ENCODE results near the gene COPE.

Gene COPE

DNA sequence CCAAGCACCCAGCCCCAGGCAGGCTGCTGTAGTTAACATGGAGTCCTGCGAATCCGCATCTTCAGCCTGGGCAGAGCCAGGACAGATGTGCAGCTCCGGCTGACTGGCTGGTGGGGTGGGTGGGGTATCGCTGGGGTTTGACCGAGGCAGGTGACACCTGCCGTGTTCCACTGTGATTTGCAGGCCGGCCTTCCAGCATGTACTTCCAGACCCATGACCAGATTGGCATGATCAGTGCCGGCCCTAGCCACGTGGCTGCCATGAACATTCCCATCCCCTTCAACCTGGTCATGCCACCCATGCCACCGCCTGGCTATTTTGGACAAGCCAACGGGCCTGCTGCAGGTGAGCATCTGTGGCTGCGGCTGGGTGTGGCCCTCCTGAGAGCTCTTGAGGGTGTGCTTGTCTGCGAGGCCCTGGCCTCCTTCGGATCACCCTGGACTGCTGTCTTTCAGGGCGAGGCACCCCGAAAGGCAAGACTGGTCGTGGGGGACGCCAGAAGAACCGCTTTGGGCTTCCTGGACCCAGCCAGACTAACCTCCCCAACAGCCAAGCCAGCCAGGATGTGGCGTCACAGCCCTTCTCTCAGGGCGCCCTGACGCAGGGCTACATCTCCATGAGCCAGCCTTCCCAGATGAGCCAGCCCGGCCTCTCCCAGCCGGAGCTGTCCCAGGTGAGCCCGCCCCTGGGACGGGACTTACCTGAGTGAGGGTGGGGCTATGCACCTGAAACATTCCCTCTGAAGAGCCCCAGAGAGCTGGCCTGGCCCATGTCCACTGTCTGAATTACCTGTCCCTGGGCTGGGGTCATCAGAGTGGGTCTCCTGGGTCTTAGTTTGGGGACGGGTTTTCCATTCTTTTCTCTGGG lies 53.8 kb downstream of the COPE start:
- Mint-ChIP-seq H3K9me3 (no peaks in the 10 kb centered on the region), H3K27me3 (ENCODE audit: low read depth) (no peaks in the 10 kb centered on the region), H3K4me1 (ENCODE audit: low read depth) (no peaks in the 10 kb centered on the region), H3K27ac (no peak overlapping the region), H3K36me3 (ENCODE audit: low read depth) (peaks cover 21% of the 10 kb centered on the region), H3K4me3 (no peak overlapping the region)

- Mint-ChIP-seq H3K36me3 (ENCODE audit: low read depth) (peaks cover 21% of the 10 kb centered on the region), H3K27ac (no peak overlapping the region), H3K4me3 (no peak overlapping the region), H3K27me3 (ENCODE audit: low read depth) (no peaks in the 10 kb centered on the region), H3K4me1 (ENCODE audit: low read depth) (no peaks in the 10 kb centered on the region), H3K9me3 (no peaks in the 10 kb centered on the region)
Measured at GRCh38 chr19:18863843-18864362, 55.3 kb downstream of the COPE start.

- Mint-ChIP-seq H3K27me3 (ENCODE audit: low read depth) (no peaks in the 10 kb centered on the region), H3K27ac (no peak overlapping the region), H3K4me1 (ENCODE audit: low read depth) (no peaks in the 10 kb centered on the region), H3K36me3 (ENCODE audit: low read depth) (peaks cover 21% of the 10 kb centered on the region), H3K9me3 (no peaks in the 10 kb centered on the region), H3K4me3 (no peak overlapping the region)
Measured at GRCh38 chr19:18862976-18863842, 56.0 kb downstream of the COPE start.

GRCh38 chr19:18861917-18862316 lies 57.3 kb downstream of the COPE start:
- no peaks in the 10 kb centered on the region for H3K4me1 Mint-ChIP-seq (ENCODE audit: low read depth)
- H3K4me3 Mint-ChIP-seq = no peak overlapping the region
- no peaks in the 10 kb centered on the region for H3K27me3 Mint-ChIP-seq (ENCODE audit: low read depth)
- H3K27ac Mint-ChIP-seq = no peak overlapping the region
- H3K9me3 Mint-ChIP-seq = no peaks in the 10 kb centered on the region
- peaks cover 20% of the 10 kb centered on the region for H3K36me3 Mint-ChIP-seq (ENCODE audit: low read depth)

GRCh38 chr19:18861235-18861634 lies 58.0 kb downstream of the COPE start:
- Mint-ChIP-seq H3K36me3 (ENCODE audit: low read depth) (peaks cover 17% of the 10 kb centered on the region), H3K4me3 (no peak overlapping the region), H3K27me3 (ENCODE audit: low read depth) (no peaks in the 10 kb centered on the region), H3K27ac (no peak overlapping the region), H3K9me3 (no peaks in the 10 kb centered on the region), H3K4me1 (ENCODE audit: low read depth) (no peaks in the 10 kb centered on the region)

GRCh38 chr19:18860725-18861124 lies 58.5 kb downstream of the COPE start:
- H3K4me1 Mint-ChIP-seq (ENCODE audit: low read depth) = no peaks in the 10 kb centered on the region
- H3K9me3 Mint-ChIP-seq = no peaks in the 10 kb centered on the region
- H3K36me3 Mint-ChIP-seq (ENCODE audit: low read depth) = peaks cover 17% of the 10 kb centered on the region
- H3K27me3 Mint-ChIP-seq (ENCODE audit: low read depth) = no peaks in the 10 kb centered on the region
- no peak overlapping the region for H3K27ac Mint-ChIP-seq
- H3K4me3 Mint-ChIP-seq = no peak overlapping the region

GRCh38 chr19:18860302-18860700 lies 58.9 kb downstream of the COPE start:
- no peak overlapping the region for H3K27ac Mint-ChIP-seq
- H3K27me3 Mint-ChIP-seq (ENCODE audit: low read depth) = no peaks in the 10 kb centered on the region
- no peaks in the 10 kb centered on the region for H3K9me3 Mint-ChIP-seq
- no peak overlapping the region for H3K4me3 Mint-ChIP-seq
- no peaks in the 10 kb centered on the region for H3K4me1 Mint-ChIP-seq (ENCODE audit: low read depth)
- peaks cover 19% of the 10 kb centered on the region for H3K36me3 Mint-ChIP-seq (ENCODE audit: low read depth)

DNA sequence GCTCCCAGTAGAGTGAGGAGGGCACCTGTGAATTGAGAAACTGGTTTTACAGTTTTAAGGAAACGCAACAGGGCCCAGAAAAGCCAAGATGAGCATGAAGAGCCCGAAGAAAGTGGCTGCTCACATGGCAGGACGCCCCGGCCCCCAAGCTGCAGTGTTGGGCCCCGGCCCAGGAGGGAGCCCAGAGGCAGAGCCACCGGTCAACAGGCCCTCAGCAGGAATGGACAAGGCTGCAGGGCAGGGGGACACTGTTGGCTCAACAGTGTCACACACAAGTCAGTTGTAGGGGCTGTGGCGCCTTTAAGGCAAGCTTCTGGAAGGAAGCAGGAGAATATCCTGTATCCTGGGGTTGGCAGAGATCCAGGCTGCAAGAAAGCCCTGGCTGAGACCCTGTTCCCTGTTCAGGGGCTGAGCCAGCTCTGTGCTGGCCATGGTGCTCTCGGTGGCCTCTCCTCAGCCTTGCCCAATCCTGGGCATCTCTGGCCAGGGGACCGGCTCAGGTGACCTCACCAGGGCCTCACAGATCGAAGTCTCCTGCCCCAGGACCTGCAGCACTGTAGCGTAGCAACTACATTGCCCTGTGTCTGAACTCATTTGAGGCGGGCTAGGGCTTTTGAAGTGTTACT lies 59.4 kb downstream of the COPE start:
- H3K9me3 Mint-ChIP-seq = no peaks in the 10 kb centered on the region
- H3K27me3 Mint-ChIP-seq (ENCODE audit: low read depth) = no peaks in the 10 kb centered on the region
- H3K27ac Mint-ChIP-seq = no peak overlapping the region
- peaks cover 19% of the 10 kb centered on the region for H3K36me3 Mint-ChIP-seq (ENCODE audit: low read depth)
- no peaks in the 10 kb centered on the region for H3K4me1 Mint-ChIP-seq (ENCODE audit: low read depth)
- no peak overlapping the region for H3K4me3 Mint-ChIP-seq

GRCh38 chr19:18858906-18859646 lies 60.1 kb downstream of the COPE start:
- H3K4me3 Mint-ChIP-seq = no peak overlapping the region
- H3K9me3 Mint-ChIP-seq = no peaks in the 10 kb centered on the region
- H3K27me3 Mint-ChIP-seq (ENCODE audit: low read depth) = no peaks in the 10 kb centered on the region
- H3K36me3 Mint-ChIP-seq (ENCODE audit: low read depth) = peaks cover 21% of the 10 kb centered on the region
- H3K4me1 Mint-ChIP-seq (ENCODE audit: low read depth) = no peaks in the 10 kb centered on the region
- no peak overlapping the region for H3K27ac Mint-ChIP-seq

DNA sequence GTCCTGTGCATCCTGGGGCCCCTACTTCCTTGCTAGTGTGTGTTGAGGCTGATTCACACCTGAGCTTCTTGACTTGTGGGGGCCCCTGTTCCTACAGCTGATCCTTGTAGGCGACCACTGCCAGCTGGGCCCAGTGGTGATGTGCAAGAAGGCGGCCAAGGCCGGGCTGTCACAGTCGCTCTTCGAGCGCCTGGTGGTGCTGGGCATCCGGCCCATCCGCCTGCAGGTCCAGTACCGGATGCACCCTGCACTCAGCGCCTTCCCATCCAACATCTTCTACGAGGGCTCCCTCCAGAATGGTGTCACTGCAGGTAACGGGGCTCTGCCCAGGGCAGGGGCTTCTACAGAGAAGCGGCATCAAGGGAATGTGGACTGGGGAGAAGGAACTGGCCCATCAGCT lies 62.0 kb downstream of the COPE start:
- H3K36me3 Mint-ChIP-seq (ENCODE audit: low read depth) = peaks cover 17% of the 10 kb centered on the region
- no peak overlapping the region for H3K27ac Mint-ChIP-seq
- H3K9me3 Mint-ChIP-seq = no peaks in the 10 kb centered on the region
- H3K27me3 Mint-ChIP-seq (ENCODE audit: low read depth) = no peaks in the 10 kb centered on the region
- H3K4me1 Mint-ChIP-seq (ENCODE audit: low read depth) = no peaks in the 10 kb centered on the region
- H3K4me3 Mint-ChIP-seq = no peak overlapping the region

- Mint-ChIP-seq H3K4me3 (no peak overlapping the region), H3K36me3 (ENCODE audit: low read depth) (peaks cover 15% of the 10 kb centered on the region), H3K27ac (no peak overlapping the region), H3K27me3 (ENCODE audit: low read depth) (no peaks in the 10 kb centered on the region), H3K4me1 (ENCODE audit: low read depth) (no peaks in the 10 kb centered on the region), H3K9me3 (no peaks in the 10 kb centered on the region)
Measured at GRCh38 chr19:18856385-18857126, 62.6 kb downstream of the COPE start.

DNA sequence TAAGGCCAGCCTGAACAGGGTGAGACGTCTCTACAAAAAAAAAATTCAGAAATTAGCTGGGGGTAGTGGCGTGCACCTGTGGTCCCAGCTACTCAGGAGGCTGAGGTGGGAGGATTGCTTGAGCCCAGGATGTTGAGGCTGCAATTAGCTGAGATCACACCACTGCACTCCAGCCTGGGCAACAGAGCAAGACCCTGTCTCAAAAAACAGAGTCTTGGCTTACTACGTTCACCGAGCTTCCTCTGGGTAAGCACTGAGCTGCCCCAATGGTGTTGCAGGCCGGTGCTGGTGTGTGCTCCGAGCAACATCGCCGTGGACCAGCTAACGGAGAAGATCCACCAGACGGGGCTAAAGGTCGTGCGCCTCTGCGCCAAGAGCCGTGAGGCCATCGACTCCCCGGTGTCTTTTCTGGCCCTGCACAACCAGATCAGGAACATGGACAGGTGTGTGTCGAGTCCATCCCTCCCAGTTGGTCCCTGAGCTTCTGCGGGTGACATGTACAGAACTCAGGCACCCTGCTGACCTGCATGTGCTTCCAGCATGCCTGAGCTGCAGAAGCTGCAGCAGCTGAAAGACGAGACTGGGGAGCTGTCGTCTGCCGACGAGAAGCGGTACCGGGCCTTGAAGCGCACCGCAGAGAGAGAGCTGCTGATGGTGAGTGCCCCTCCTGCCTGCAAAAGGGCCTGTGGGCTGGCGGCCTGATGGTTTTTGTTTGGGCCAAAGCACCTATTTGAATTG lies 63.4 kb downstream of the COPE start:
- Mint-ChIP-seq H3K27me3 (ENCODE audit: low read depth) (no peaks in the 10 kb centered on the region), H3K4me3 (no peak overlapping the region), H3K9me3 (no peaks in the 10 kb centered on the region), H3K36me3 (ENCODE audit: low read depth) (peaks cover 17% of the 10 kb centered on the region), H3K4me1 (ENCODE audit: low read depth) (no peaks in the 10 kb centered on the region), H3K27ac (no peak overlapping the region)

- Mint-ChIP-seq H3K9me3 (no peaks in the 10 kb centered on the region), H3K27me3 (ENCODE audit: low read depth) (no peaks in the 10 kb centered on the region), H3K4me1 (ENCODE audit: low read depth) (peaks cover 3% of the 10 kb centered on the region), H3K36me3 (ENCODE audit: low read depth) (peaks cover 19% of the 10 kb centered on the region), H3K4me3 (no peak overlapping the region), H3K27ac (no peak overlapping the region)
Measured at GRCh38 chr19:18854982-18855381, 64.2 kb downstream of the COPE start.
